NCI-H345 treated with DMSO at 0.1 percent for 48 hours (cell line): ENCODE data around the gene SERAC1.

Experiments used
- DNase-seq: peaks from one replicate; lab custom pipeline; 2025; ENCODE audit not compliant: unreplicated experiment; lab: John Stamatoyannopoulos, UW

SERAC1 gene

DNA sequence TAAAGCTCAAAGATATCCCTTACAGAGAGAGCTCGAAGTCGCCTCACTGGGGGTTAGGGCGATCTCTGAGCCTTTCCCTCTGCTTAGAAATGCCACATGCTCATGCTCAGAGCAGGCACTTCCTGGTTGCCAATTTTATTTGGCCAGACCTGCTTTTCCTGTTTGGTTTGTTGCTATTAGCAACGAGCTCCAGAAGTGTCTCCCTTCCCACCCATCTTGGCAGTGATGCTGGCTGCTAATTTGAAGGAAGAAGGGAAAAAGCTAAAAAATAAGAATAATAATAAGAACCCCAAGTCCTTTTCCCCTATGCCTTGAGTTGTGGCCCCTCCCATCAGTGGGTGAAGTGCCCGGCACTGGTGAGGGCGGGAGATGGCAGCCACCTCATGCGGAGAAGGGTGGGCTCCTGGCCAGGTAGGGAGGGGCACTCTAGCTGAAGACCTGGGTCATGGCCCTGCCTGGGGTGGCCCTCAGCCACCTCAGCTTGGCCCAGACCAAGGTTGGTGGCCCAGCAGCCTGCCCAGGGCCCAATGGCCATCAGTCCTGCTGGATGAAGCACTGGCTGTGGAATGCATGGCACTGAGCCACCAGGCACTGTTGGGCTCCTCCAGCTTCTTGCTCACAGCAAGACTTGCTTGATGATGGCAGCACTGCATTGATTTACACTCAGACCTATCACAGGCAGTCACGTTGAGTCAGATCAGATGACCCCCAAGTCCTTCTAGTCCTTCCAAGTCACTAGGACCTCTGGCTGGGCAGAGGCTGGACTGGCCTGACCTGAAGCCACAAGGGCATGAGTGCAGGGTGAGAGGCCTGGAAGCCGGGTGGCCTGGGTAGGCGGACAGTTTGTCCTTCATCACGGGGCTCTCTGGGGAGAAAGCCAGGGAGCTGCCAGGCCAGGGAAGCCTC lies 107.4 kb downstream of the SERAC1 start:
- DNase-seq = no peak
